IMR-90 (cell line): ENCODE results near the gene C14orf180. TPM values are rescaled to one million over a fixed set of nuclear protein-coding genes. Genes with fewer than 3 reads are reported as not detected.

ENCODE experiments used
- ATAC-seq: fragments of 200-7000 bp; cut with Tn5 transposase; 2 replicates; pipeline ENCODE4 v1.9.1; 2020; ENCODE audit warnings: low read depth, mild to moderate bottlenecking, moderate library complexity
- BruUV-seq: library from RNA; stranded (reverse); fragments of 400-500 nt; replicated peaks from 2 replicates; lab custom pipeline; 2021; lab: Mats Ljungman, UMichigan
- CTCF ChIA-PET: fragments of 300-600 bp; formaldehyde crosslinking; extraction: SDS; loops from one replicate; lab custom pipeline; 2021; ENCODE audit warnings: antibody characterized with exemption; lab: Yijun Ruan, JAX
- POLR2A ChIA-PET: fragments of 300-600 bp; sonication (Branson Sonifier 250); formaldehyde crosslinking; loops from one replicate; lab custom pipeline; 2022; ENCODE audit warnings: antibody characterized with exemption; ENCODE audit not compliant: unreplicated experiment; lab: Charles Lee
- DNase-seq: peaks from one replicate; pipeline ENCODE4 v3.0.0; 2013
- H2AFZ ChIP-seq: replicated peaks from 2 replicates; pipeline ENCODE3; 2013; ENCODE audit warnings: low read length, mild to moderate bottlenecking; ENCODE audit not compliant: poor library complexity
- H2AK5ac ChIP-seq: 2 replicates; pipeline ENCODE4 v1.6.1; 2013; ENCODE audit warnings: low read depth, low read length, inconsistent platforms
- H2AK9ac ChIP-seq: replicated peaks from 2 replicates; pipeline ENCODE3; 2013; ENCODE audit warnings: mild to moderate bottlenecking, low read depth, low read length, moderate library complexity; ENCODE audit not compliant: poor library complexity
- H2BK120ac ChIP-seq: 2 replicates; pipeline ENCODE4 v1.6.1; 2013; ENCODE audit warnings: low read depth, low read length, inconsistent platforms
- H2BK15ac ChIP-seq: 3 replicates; pipeline ENCODE4 v1.6.1; 2013; ENCODE audit warnings: low read depth, low read length, inconsistent platforms
- H2BK20ac ChIP-seq: 2 replicates; pipeline ENCODE4 v1.6.1; 2013; ENCODE audit warnings: low read depth, mild to moderate bottlenecking, inconsistent platforms, low read length, moderate library complexity
- H2BK5ac ChIP-seq: 2 replicates; pipeline ENCODE4 v1.6.1; 2013; ENCODE audit warnings: mild to moderate bottlenecking, low read depth, low read length, inconsistent platforms; ENCODE audit not compliant: poor library complexity, severe bottlenecking
- H3K14ac ChIP-seq: replicated peaks from 2 replicates; pipeline ENCODE4 v1.6.1; 2013; ENCODE audit warnings: low read depth, low read length, inconsistent platforms
- H3K18ac ChIP-seq: 2 replicates; pipeline ENCODE4 v1.6.1; 2013; ENCODE audit warnings: low read depth, low read length, control low read depth
- H3K23ac ChIP-seq: 2 replicates; pipeline ENCODE4 v1.6.1; 2013; ENCODE audit warnings: low read depth, low read length, inconsistent platforms
- H3K27ac ChIP-seq: 2 replicates; pipeline ENCODE4 v1.5.1; 2013; ENCODE audit warnings: mild to moderate bottlenecking, control low read depth, low read length; ENCODE audit not compliant: insufficient read depth
- H3K27me3 ChIP-seq: 2 replicates; pipeline ENCODE4 v1.6.1; 2013; ENCODE audit warnings: low read length; ENCODE audit not compliant: control insufficient read depth, insufficient read depth
- H3K36me3 ChIP-seq: 2 replicates; pipeline ENCODE4 v1.6.1; 2013; ENCODE audit warnings: low read length, mixed read lengths; ENCODE audit not compliant: control insufficient read depth, insufficient read depth
- H3K4ac ChIP-seq: 2 replicates; pipeline ENCODE4 v1.6.1; 2013; ENCODE audit warnings: low read depth, low read length, inconsistent platforms
- H3K4me1 ChIP-seq: 2 replicates; pipeline ENCODE4 v1.6.1; 2013; ENCODE audit warnings: low read length, mixed read lengths; ENCODE audit not compliant: control insufficient read depth, insufficient read depth
- H3K4me2 ChIP-seq: 2 replicates; pipeline ENCODE4 v1.6.1; 2013; ENCODE audit warnings: low read depth, mild to moderate bottlenecking, control low read depth, low read length, moderate library complexity
- H3K4me3 ChIP-seq: 2 replicates; pipeline ENCODE4 v1.5.1; 2013; ENCODE audit warnings: low read depth, mild to moderate bottlenecking, control low read depth, low read length, moderate library complexity; ENCODE audit not compliant: insufficient read depth
- H3K56ac ChIP-seq: 2 replicates; pipeline ENCODE4 v1.6.1; 2013; ENCODE audit warnings: low read length, inconsistent platforms; ENCODE audit not compliant: insufficient read depth; ENCODE audit errors: extremely low read depth
- H3K79me1 ChIP-seq, 2 experiments: 2 replicates each; pipeline ENCODE4 v1.6.1; 2013; ENCODE audit warnings: low read length in 2 of 2, inconsistent platforms in 1 of 2, low read depth in 1 of 2
- H3K9ac ChIP-seq: 2 replicates; pipeline ENCODE4 v1.6.1; 2013; ENCODE audit warnings: low read depth, low read length, control low read depth
- H3K9me1 ChIP-seq: 2 replicates; pipeline ENCODE4 v1.6.1; 2013; ENCODE audit warnings: low read length, inconsistent platforms; ENCODE audit not compliant: insufficient read depth
- H3K9me3 ChIP-seq: 2 replicates; pipeline ENCODE4 v1.6.1; 2013; ENCODE audit warnings: low read length; ENCODE audit not compliant: control insufficient read depth, insufficient read depth
- H4K20me1 ChIP-seq: 2 replicates; pipeline ENCODE4 v1.6.1; 2013; ENCODE audit warnings: low read length, inconsistent platforms; ENCODE audit not compliant: insufficient read depth
- H4K5ac ChIP-seq: 2 replicates; pipeline ENCODE4 v1.6.1; 2013; ENCODE audit warnings: mild to moderate bottlenecking, low read depth, low read length, control low read depth
- H4K8ac ChIP-seq, 2 experiments: 2 replicates each; pipeline ENCODE4 v1.6.1; 2013; ENCODE audit warnings: low read depth in 2 of 2, low read length in 2 of 2, control low read depth in 1 of 2, inconsistent platforms in 1 of 2
- H4K91ac ChIP-seq: 2 replicates; pipeline ENCODE4 v1.6.1; 2013; ENCODE audit warnings: low read depth, low read length, inconsistent platforms; ENCODE audit not compliant: insufficient read depth
- BHLHE40 ChIP-seq: fragments of 150-350 bp; IDR thresholded peaks from 2 replicates; pipeline ENCODE4 v1.6.1; 2016; ENCODE audit warnings: mild to moderate bottlenecking, low read depth, low read length
- CEBPB ChIP-seq: IDR thresholded peaks from 2 replicates; pipeline ENCODE4 v1.6.1; 2012; ENCODE audit warnings: low read depth, low read length, improper control_type of control experiment
- CHD1 ChIP-seq: IDR thresholded peaks from 2 replicates; pipeline ENCODE4 v1.6.1; 2012; ENCODE audit warnings: low read depth, low read length, improper control_type of control experiment
- CTCF ChIP-seq: conservative IDR thresholded peaks from 2 replicates; pipeline ENCODE4 v1.5.1; 2012; ENCODE audit warnings: mild to moderate bottlenecking, low read depth, low read length, improper control_type of control experiment
- ELK1 ChIP-seq: fragments of 150-350 bp; IDR thresholded peaks from 2 replicates; pipeline ENCODE4 v1.6.1; 2016; ENCODE audit warnings: low read depth, mild to moderate bottlenecking, low read length, moderate library complexity, borderline replicate concordance
- FOS ChIP-seq: fragments of 150-350 bp; IDR thresholded peaks from 2 replicates; pipeline ENCODE4 v1.6.1; 2016; ENCODE audit warnings: low read depth, low read length
- MAFK ChIP-seq: IDR thresholded peaks from 2 replicates; pipeline ENCODE4 v1.6.1; 2012; ENCODE audit warnings: low read depth, low read length, improper control_type of control experiment
- MAZ ChIP-seq: IDR thresholded peaks from 2 replicates; pipeline ENCODE4 v1.6.1; 2012; ENCODE audit warnings: low read depth, mild to moderate bottlenecking, low read length, improper control_type of control experiment, moderate library complexity, borderline replicate concordance
- MXI1 ChIP-seq: IDR thresholded peaks from 2 replicates; pipeline ENCODE4 v1.6.1; 2012; ENCODE audit warnings: low read depth, mild to moderate bottlenecking, low read length, moderate library complexity, borderline replicate concordance
- NFE2L2 ChIP-seq: fragments of 150-350 bp; IDR thresholded peaks from 2 replicates; pipeline ENCODE4 v1.6.1; 2016; ENCODE audit warnings: low read depth, mild to moderate bottlenecking, low read length
- POLR2A ChIP-seq: IDR thresholded peaks from 2 replicates; pipeline ENCODE4 v1.6.1; 2012; ENCODE audit warnings: mild to moderate bottlenecking, low read depth, low read length
- RAD21 ChIP-seq: IDR thresholded peaks from 2 replicates; pipeline ENCODE4 v1.6.1; 2012; ENCODE audit warnings: low read length, improper control_type of control experiment
- RCOR1 ChIP-seq: IDR thresholded peaks from 2 replicates; pipeline ENCODE4 v1.6.1; 2012; ENCODE audit warnings: mild to moderate bottlenecking, low read length, improper control_type of control experiment; ENCODE audit not compliant: insufficient replicate concordance
- RFX5 ChIP-seq: IDR thresholded peaks from 2 replicates; pipeline ENCODE4 v1.8.0; 2012; ENCODE audit warnings: low read depth, mild to moderate bottlenecking, low read length, moderate library complexity
- SMC3 ChIP-seq: fragments of 150-350 bp; IDR thresholded peaks from 2 replicates; pipeline ENCODE4 v1.6.1; 2016; ENCODE audit warnings: low read depth, mild to moderate bottlenecking, antibody characterized with exemption, low read length, moderate library complexity
- USF2 ChIP-seq: fragments of 150-350 bp; IDR thresholded peaks from 2 replicates; pipeline ENCODE4 v1.6.1; 2017; ENCODE audit warnings: mild to moderate bottlenecking, antibody characterized with exemption, low read length, low read depth
- WGBS, 2 experiments: methylation state at CpG; one replicate each; pipeline versions ENCODE4 v1.1.5 to v1.1.7; 2013; ENCODE audit warnings: missing lambda C conversion rate in 2 of 2; ENCODE audit not compliant: insufficient read length in 1 of 2; ENCODE audit errors: extremely low coverage in 2 of 2; 5-methylcytosine and 5-hydroxymethylcytosine counted together
- dilution Hi-C: fragments of 300-500 bp; cut with HindIII; formaldehyde crosslinking; loops from one replicate; pipeline ENCODE4 v1.14.3; 2018; ENCODE audit warnings: low sequenced_read_pairs; ENCODE audit not compliant: unreplicated experiment
- in situ Hi-C: fragments of 300-500 bp; cut with MboI; formaldehyde crosslinking; loops from 3 replicates; pipeline ENCODE4 v1.14.3; 2019; ENCODE audit warnings: low sequenced_read_pairs, inconsistent platforms, mixed read lengths
- intact Hi-C: fragments of 100-400 bp; cut with micrococcal nuclease; formaldehyde crosslinking; loops from 2 replicates; pipeline ENCODE4 v1.10.0; 2022
- polyA plus RNA-seq, 3 experiments: library from polyadenylated mRNA; depleted of rRNA; stranded (reverse); fragments of >200 nt; gene quantifications; 2 replicates each; pipeline ENCODE4 v1.2.3, GENCODE V29; 2012; ENCODE audit warnings: low replicate concordance in 1 of 3
- total RNA-seq: library from RNA; depleted of rRNA; stranded (reverse); fragments of >200 nt; gene quantifications from 2 replicates; pipeline ENCODE4 v1.2.3, GENCODE V29; 2012

The C14orf180 gene
- total and polyA plus RNA-seq, 2 of the 4 experiments (the other 2 are of a cell fraction) = not detected

- Histone ChIP-seq H2BK120ac (no peak overlapping the region), H3K9me1 (no peaks in the 10 kb centered on the region), H4K8ac (no peak overlapping the region), H3K9me3 (no peaks in the 10 kb centered on the region), H3K27ac (no peak overlapping the region), H3K56ac (no peak overlapping the region), H3K4me3 (no peak overlapping the region), H2AFZ (no peak overlapping the region), H2BK5ac (no peak overlapping the region), H2AK9ac (no peak overlapping the region), H4K91ac (no peak overlapping the region), H3K4ac (no peak overlapping the region), H4K20me1 (no peaks in the 10 kb centered on the region), H3K27me3 (peaks cover 6% of the 10 kb centered on the region; the same call in 1 of the 2 replicates), H3K4me1 (no peaks in the 10 kb centered on the region), H3K4me2 (no peak overlapping the region), H3K36me3 (no peaks in the 10 kb centered on the region), H2BK20ac (no peak overlapping the region), H3K14ac (no peak overlapping the region), H3K23ac (no peak overlapping the region), H3K18ac (no peak overlapping the region), H2BK15ac (no peak overlapping the region), H3K79me1 (no peaks in the 10 kb centered on the region), H2AK5ac (no peak overlapping the region), H4K5ac (no peak overlapping the region), H3K9ac (no peak overlapping the region)
- no TSS peak for BruUV-seq
- ChIA-PET POLR2A (no interaction called here), CTCF (no interaction called here)
- TF ChIP-seq USF2 (no peak), CHD1 (no peak), MAZ (no peak), RCOR1 (no peak), CTCF (no peak), BHLHE40 (no peak), RFX5 (no peak), MAFK (no peak), NFE2L2 (no peak), MXI1 (no peak), CEBPB (no peak), FOS (no peak), RAD21 (no peak), POLR2A (no peak), SMC3 (no peak), ELK1 (no peak)
- DNase-seq (no peak), ATAC-seq (no peak)
- in situ Hi-C loops (no loop called here), dilution Hi-C loops (no loop called here), intact Hi-C loops (no loop called here)
- WGBS, 2 experiments = 60% methylated on average over 2 of the region's 14 CpGs; no CpG with 5 or more reads in 1 of the 2 experiments
Observed at GRCh38 chr14:104547998-104548700, 31.4 kb upstream of the C14orf180 start.
